Upper lobe of left lung (tissue), 4 donors: ENCODE measurements around the gene AFF3.
A peak's percentile ranks its signal among the peaks of the same experiment; 100 is the strongest.

ENCODE experiments used
- POLR2AphosphoS5 ChIP-seq, 2 donors: sonication (generic); formaldehyde crosslinking; IDR thresholded peaks; one replicate each; pipeline ENCODE4 v1.5.1; 2017; ENCODE audit warnings: antibody characterized with exemption in 2 of 2
- TF ChIP-seq, protein P1 (sequence below), 6 experiments: fragments of 450-650 bp in 4 of 6; fragments of 200-600 bp in 2 of 6; sonication (generic) in 2 of 6; IDR thresholded peaks; one replicate each; pipeline ENCODE4 v1.5.1; 2016 to 2019; ENCODE audit warnings: antibody characterized with exemption in 6 of 6

DNA sequence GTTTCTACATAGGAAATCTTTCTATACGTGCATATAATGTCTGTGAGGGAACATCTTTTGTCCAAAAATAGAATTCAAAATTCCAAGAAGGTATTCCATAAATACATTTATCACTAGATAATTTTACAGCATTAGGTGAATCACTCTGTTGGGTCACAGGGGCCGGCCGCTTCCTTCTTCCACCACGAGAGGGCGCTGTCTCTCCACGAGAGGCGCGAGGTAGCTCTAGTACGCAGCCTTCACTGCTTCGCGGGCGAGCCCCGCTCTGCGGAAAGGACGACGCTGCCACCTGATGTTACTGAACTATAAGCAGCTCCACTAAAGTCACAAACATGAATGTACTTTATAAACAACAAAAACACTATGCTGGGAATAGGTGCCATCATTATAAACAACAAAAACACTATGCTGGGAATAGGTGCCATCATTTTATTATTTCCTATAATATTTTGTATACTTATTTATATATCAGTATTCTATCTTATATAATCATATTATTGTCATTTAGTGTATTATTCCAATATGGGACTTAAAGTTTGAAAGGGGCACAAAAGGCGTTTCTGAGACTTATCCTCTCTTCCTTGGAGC, 583.2 kb downstream of the AFF3 start:
- TF ChIP-seq POLR2AphosphoS5 (IDR thresholded peaks at IDR 0.05), result no peak
- TF ChIP-seq, protein P1, sequence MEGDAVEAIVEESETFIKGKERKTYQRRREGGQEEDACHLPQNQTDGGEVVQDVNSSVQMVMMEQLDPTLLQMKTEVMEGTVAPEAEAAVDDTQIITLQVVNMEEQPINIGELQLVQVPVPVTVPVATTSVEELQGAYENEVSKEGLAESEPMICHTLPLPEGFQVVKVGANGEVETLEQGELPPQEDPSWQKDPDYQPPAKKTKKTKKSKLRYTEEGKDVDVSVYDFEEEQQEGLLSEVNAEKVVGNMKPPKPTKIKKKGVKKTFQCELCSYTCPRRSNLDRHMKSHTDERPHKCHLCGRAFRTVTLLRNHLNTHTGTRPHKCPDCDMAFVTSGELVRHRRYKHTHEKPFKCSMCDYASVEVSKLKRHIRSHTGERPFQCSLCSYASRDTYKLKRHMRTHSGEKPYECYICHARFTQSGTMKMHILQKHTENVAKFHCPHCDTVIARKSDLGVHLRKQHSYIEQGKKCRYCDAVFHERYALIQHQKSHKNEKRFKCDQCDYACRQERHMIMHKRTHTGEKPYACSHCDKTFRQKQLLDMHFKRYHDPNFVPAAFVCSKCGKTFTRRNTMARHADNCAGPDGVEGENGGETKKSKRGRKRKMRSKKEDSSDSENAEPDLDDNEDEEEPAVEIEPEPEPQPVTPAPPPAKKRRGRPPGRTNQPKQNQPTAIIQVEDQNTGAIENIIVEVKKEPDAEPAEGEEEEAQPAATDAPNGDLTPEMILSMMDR (IDR thresholded peaks at IDR 0.05), result peak; percentile 94 to 99 (median 96)
